ENCODE measurements around the gene CDKL5.

GRCh38 chrX:18701621-18702361 lies 276.4 kb downstream of the CDKL5 start:
- TF ChIP-seq CTCF (IDR thresholded peaks at IDR 0.05), result no peak
- TF ChIP-seq POLR2AphosphoS5 (IDR thresholded peaks at IDR 0.05), result no peak
